ENCODE results near the gene ST6GAL2.

The ST6GAL2 gene

DNA sequence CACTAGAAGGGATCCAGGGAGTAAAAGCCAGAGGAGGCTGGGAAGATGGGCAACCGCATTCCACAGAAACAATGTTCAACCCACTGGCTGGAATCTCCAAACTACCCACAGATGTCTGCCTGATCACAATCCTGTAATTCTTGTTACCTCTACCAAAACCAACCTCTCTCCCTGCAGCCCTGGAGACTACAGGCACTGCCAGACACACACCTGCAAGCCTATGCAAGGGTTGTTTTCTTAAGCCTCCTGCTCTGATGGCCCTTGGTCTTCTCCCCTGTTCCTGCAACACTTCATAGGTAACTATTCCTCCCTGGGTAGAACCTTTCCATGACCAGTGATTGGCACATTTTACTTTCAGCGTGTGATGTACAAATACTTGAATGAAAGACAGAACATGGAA, 21.9 kb downstream of the ST6GAL2 start:
- DNase-seq (ENCODE audit: low spot score), result no peak

DNA sequence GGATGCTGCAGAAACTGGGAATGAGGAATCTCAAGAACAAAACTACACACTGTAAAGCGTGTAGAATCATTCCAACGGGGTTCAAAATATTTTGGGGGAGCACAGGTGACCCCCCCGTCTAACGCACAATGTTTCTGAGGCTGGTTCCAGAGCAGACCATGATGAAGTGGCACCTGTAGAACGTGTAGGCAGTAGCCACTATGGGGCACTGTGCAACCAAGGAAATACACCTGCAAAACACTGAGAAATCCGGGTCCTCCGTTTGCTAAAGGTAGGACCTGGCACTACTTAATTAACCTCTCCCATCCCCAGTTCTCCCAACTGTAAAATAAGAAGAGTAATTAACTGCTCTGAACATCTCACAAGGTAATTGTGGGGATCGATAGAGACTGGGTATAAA, 22.6 kb downstream of the ST6GAL2 start:
- DNase-seq (ENCODE audit: low spot score), result no peak

DNA sequence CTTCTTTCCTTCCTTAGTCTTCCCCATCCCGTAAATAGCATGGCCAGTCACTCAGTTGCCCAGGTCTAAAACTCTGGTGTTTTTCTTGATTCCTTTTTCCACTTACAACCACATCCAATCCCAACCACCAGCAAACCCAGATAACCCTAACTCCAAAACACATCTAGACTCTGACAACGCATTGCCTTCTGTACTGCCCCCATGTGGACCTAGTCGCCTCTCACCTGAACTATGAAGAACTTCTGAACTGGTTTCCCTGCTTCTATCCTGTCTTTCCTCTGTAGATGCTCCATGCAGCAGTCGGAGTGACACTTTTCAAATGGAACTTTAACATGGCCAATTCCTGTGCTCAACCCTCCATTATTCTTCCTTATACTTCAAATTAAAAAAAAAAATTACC, 26.5 kb downstream of the ST6GAL2 start:
- no peak for DNase-seq (ENCODE audit: low spot score)

DNA sequence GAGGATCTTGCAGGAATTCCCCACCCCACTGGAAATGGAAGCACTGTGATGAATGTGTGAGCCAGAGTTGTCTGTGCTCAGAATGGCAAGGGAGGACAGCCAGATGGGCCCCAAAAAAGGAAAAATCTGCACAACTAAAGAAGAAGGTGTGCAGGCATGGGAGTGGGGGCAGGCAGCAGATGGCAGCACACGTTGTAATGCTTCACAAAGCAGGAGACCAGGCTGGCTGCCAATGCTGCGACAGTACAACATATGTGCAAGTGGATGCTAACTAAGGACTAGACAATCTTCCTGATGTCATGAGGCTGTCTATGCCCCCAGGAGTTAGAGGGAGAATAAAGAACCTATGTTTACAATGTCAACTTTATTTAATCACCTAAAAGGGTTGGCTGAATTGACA, 27.2 kb downstream of the ST6GAL2 start:
- no peak for DNase-seq (ENCODE audit: low spot score)

DNA sequence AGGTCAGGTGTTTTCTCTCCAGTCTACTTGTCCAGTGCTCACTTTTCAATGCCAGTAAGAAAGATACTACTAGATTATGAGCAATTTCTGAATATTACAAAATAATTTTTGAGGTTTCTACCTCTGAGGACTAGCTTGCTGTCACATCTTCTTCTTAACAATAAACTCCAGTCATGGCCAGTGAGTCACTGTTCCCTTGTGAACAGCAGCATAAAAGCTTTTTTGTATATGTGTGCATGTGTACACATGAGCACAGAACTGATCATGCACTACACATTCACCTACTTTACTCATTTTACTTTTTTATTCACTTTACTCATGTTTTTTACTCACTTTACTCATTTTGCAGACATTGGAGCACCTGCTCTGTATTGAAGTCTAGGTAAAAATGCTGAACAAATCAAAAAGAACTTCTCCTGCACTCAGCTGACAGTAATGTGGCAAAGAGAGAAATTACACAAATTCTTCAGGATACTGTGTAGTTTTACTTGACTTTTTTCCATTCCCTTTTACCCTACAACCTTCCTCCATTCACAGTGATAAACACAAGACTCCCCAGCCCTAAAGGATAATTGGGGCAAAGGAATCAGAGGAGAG, 28.0 kb downstream of the ST6GAL2 start:
- DNase-seq (ENCODE audit: low spot score), result no peak

DNA sequence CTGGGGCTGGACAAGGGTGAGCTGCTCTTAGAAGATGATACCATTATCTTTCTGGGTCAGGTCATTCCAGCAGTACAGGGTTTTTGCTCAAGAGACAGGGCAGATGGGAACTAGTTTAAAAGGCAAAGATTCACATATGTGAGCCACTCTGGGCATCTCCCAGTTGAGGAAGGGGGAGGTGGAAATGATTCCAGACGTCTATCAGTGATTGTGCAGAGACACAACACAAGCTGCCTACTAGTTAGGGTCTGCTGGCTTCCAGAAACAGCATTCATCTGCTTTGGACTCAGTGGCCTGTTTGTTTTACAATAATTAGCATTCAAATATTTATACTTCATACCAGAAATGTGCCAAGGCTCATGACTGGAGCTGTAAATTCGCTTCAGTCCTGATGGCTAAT, 32.3 kb downstream of the ST6GAL2 start:
- no peak for DNase-seq (ENCODE audit: low spot score)

DNA sequence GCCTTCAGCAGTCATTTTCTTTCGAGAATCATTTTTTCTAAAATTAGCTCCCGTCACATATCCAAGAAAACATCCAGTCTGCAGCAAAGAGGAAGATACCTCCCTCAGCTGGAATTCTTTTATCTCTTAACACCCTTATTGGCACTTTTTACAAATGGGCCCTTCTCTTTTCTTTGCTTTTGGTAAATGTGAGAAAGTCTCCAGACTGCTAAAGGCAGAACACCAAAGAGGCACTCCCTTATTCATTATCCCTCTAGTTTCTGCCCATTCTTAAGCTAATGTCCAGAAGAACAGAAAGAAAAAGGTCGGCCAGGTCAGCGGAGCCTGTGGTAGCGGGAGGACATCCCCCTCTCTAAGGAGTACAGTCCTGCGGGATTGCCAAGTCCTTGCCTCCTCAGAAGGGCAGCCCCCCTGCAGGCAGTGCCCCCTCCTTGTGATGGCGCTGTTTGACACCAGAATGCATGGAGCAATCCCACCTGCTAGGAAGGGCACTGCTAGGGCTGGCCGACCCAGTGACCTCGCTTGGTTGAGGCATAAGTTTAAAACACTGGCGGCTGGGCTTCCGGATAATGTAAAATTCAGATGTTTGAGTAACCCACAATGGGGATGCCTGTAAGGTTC, 34.0 kb downstream of the ST6GAL2 start:
- DNase-seq (ENCODE audit: low spot score), result no peak

DNA sequence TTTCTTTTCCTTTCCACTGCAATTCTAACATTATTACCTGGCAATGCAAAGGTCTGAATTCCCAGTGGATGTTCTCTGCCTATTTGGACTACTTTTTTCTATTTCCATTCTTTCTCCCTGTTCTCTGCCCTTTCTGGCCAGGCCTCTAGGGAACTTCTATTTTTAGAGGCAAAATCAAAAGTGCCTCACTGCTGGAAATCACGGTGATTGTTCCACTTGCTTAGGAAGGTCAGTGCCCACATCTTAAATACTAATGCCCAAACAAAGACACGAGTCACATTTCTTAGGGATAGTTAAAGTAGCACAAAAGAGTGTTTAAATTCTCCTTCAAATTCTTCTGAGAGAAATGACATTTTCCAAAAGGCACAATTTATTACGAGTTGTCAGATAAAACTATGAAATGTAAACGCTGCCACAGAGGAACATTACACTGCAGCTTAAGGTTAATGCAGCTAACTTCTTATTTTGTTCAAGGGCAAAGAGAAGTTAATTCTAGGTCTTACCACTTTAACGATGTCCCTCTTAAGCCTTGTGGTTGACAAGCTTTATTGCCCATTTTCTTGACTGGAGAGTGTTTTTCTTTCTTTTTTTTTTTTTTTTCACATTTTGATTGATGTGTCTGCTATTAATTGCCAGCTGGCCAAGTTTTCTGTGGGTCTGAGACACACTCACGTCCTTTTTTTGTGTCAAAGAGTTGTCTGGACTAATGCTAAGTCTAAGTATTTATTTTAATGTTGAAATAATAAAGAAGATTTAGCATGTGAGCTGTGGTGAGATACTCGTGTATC, 34.7 kb downstream of the ST6GAL2 start:
- no peak for DNase-seq (ENCODE audit: low spot score)

DNA sequence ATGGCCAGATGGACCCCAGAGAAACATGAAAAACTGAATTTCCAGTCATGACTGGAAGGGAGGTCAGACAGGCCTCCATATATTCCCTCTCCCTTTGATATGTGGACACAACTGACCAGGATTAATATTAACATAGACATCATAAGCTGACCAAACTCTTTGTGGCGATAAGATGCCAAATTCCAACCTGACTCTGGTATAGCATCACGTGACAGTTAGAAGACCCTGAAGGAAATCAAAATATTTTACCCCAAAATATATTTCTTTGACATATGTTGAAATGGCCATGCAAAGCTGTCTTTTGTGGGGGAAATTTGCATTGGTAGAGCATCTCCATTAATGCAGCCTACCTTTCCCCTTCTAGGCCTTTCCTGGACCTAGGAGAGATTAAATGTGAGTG, 36.7 kb downstream of the ST6GAL2 start:
- DNase-seq (ENCODE audit: low spot score), result no peak

DNA sequence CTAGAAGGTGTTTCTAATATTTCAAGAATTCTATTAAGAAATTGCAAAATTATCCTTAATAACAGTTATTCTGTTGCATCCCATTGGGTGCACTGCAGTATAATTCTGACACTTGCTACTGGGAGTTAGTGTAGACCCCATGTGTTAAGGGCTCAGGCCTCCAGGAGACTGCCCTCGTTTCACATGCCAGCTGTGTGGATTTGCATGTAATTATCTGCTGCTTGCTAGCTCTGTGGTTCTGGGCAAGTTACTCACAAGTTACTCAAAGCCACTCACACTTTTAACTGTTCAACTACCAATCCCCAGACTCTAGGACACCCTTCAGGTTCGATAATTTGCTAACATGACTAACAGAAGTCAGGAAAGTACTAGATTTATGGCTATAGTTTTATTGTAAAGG, 38.6 kb downstream of the ST6GAL2 start:
- no peak for DNase-seq (ENCODE audit: low spot score)

DNA sequence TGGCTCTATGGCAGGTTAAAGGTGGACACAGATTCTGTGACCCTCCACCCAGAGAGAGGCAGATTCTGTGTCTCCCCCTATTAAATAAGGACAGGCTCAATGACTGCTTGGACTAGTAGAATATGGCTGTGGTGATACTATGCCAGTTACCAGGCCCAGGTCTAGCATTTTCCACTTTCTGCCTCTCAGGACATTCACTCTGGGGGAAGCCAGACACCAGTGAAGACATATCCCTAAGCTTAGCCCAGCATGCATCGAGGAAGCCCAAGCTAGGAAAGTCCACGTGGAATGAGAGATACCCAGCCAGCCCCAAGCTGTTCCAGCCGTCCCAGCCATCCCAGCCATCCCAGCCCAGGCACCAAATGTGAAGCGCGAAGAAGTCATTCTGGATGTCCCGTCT, 40.3 kb downstream of the ST6GAL2 start:
- DNase-seq (ENCODE audit: low spot score), result no peak

DNA sequence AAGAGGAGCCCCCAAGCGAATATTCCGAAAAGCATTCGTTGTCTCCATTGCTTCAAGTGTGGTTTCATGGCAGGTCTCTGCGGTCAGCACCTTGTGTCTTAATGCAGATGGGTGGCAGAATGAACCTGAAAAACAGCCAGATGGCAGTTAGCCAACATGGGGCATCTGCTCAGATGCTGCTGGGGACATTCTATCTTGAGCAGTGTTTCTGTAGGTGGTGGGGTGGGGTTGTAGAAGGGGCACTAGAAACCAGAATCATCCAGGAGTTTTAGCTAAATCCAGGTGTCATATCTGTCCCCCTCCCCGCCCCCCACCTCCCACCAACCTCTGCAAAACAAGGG, 42.1 kb downstream of the ST6GAL2 start:
- DNase-seq (ENCODE audit: low spot score), result no peak

DNA sequence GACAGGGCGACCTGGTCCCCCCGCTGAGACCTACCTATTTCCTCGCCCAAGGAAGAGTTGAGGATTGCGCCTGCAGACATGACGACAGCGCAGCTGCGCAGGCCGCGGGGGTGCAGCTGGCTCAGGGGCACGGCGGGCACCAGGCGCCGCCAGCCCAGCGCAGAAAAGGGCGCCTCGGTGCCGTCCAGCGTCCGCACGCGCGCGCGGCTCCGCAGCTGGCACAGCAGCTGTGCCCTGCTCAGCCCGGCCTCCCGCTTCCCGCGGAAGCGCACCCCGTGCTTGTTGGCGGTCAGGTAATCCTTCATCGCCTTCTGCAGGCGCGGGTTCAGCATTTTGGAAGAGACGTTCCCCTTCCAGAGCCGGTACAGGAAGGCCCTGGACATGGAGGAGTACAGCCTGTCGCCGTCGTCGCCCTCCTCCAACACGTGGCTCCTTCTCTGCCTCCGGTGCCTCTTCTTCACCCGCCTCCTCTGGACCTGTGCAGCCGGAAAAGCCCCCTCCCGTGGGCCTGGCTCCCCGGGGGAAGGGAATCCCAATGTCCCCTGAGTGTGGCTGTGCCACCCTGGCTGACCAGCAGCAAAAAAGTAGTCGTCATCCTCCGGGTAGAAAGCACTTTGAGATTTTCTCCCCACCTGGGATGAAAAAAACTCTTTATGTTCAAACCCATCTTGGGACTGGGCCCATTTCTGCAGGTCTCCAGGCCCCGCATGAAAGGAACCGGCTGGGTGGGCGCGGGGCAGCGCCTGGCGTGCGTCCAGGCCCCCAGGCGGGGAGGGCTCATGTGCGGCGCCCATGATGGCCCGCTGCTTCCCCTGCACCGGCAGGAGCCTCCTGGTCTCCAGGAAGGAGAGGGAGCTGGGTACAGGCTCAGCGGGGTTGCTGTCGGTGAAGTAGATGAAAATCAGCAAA, 42.7 kb downstream of the ST6GAL2 start:
- DNase-seq (ENCODE audit: low spot score), result no peak

DNA sequence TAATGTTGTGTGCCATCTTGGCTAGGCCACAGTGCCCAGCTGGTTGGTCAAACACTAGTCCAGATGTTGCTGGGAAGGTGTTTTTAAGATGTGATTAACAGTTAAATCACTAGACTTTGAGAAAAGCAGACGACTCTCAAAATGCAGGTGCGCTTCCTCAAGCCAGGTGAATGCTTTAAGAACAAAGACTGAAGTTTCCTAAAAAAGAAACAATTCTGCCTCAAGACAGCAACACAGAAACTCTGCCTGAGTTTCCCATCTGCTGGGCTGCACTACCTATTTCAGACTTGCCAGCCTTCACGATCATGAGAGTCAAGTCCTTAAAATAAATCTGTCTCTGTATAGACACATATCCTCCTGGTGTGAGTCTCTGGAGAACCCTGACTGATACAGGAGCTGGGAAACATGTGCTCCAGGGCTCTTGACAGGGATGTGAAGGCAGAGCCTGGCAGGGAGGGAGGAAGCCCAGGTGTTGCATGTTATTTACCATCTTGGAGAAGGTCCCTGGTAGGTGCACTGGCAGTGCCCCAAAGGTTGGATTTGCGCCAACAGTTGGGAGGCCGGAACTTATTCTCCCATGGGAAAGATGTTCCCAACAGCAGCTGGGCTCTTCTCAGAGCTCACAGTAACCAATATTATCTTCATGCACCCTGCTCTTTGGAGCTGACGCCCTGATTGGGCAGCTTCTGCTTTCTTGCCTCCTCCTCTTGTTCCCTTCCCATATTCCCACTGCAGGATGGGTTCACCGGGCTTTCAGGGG, 43.9 kb downstream of the ST6GAL2 start:
- DNase-seq (ENCODE audit: low spot score), result no peak

DNA sequence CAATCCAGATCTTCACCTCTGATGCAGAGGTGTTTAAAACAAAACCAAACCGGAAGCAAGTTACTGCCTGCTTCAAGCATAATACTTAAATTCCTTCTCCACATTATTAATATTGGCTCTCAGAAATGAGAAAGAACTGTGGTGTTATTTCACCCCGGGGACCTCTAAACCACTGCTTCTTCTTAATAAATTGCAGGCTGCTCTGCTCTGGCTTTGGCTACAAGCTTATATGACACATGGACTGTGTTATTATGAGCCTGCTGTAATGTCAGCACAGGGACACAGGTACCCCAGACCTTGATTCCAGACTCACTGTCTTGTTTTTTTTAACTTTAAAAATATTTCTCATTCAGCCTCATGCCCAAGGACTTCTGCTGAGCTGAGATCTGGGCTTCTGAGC, 45.1 kb downstream of the ST6GAL2 start:
- no peak for DNase-seq (ENCODE audit: low spot score)

DNA sequence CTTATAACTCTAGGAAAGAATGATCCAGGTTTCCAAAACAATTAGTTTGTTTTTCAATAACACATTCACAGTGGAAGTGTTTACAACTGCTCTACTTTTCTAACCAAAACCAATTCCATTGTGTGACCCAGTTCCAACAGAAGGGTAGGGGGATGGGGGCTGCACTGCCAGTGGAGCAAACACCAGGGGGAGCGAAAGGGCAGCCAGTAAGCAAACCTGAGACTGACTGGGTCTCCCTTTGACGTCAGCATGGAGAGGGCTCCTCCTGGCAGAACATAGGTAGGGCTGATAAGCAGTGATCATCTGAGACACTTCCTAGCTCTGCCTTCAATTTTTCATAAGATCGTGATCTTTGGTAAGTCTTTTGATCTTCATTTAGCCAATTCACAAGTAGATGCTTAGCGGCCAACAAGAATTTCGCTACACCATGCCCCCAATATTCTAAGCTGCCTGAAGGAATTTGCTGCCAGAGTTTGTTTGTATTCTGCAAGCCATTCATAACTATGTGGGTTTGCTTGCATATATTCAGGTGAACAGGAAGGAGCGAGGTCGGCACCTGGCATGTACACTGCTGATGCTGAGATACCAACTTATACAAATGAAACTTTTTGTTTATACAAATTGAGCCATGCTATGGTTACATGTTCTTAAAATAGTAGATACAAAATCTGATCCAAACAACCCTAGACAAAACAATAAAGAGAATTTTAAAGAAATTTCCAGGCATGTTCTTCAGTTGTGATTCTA, 45.9 kb downstream of the ST6GAL2 start:
- no peak for DNase-seq (ENCODE audit: low spot score)

DNA sequence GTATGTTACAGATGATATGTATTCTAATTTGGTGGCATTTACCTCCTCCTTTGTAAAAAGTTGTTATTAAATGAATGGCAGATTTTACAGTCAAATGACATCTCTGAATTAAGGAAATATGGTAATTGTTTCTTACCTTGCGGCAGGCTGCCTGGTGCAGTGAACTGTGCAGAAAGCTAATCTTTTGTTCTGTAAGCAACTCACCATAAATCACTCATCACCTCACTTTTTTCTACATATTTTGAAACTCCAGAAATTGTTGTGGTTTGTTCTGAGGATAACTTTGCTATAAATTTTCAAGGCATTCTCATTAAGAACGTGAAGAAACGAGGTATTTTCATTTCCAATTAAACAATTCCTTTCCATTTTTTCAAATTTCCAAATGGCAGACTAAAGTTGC, 52.7 kb downstream of the ST6GAL2 start:
- DNase-seq (ENCODE audit: low spot score), result no peak

DNA sequence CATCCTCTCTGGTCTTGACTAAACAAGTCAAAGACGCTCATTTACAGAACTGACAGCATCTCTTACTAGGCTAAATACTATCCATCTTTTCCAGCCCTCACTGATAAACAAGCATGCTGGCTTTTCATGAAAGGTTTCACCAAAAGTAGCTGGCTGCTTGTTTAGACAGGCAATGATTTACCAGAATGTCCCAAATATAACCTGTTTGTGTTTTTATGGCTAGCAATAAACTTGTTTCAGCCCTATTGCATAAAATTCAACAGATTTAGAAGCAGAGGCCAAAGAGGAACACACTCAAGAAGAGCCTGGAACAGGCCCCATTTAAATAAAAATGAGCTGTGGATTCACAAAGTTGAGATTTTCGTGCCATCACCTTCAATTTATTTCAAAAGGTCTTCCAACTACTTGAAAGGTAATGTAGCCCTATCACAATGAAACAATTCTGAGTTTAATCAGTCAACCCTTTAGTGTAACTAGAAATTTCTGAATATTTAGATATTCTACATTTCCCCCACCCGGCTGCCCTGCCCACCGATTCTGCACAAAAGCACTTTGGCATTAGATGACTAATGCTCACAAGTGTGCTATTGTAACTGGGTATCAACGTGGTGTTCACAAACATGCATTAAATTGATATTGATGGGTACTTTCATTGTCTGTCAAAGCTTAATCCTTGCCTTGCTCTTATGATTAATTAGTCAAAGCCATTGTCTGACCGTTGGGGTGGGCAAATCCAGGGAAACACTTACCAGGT, 54.0 kb downstream of the ST6GAL2 start:
- no peak for DNase-seq (ENCODE audit: low spot score)

DNA sequence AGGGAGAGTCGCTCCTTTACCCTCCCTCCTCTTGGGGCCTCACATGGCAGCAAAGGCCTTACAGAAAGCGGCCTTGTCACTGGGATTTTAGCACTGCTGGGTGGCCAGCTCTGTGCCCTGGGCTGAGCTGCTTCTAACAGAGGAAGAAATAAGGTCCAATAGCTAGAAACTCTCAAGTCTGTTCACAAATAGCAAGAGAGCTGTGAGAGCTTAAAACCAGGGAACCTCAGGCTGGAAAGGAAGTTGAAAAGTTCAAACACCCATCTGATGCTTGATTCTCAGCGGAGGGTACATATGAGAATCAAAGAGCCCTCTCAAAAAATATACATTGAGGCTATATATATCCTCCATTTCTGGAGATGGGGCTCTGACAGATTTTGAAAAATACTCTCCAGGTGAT, 54.7 kb downstream of the ST6GAL2 start:
- DNase-seq (ENCODE audit: low spot score), result no peak

DNA sequence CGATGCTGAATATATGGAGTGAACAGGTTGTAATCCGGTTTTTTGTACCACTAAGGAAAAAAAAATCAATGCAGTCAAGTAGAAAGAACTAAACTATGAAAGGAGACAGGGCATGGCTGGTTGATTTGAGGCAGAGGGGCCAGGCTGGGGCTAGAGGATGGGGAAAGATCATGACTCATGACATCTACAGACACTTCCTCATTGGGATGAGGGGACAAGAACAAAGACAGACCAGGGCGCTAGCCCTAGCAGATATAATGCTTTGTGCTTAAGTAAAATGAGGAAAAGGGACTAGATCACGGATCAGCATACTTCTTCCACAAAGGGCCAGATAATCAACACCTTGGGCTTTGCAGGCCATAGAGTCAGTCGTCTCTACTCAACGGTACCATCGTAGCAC, 55.8 kb downstream of the ST6GAL2 start:
- no peak for DNase-seq (ENCODE audit: low spot score)
